H9 (cell line): Measurements from ENCODE around the gene BRD9. TPM values are rescaled to one million over a fixed set of nuclear protein-coding genes. Genes with fewer than 3 reads are reported as not detected.
A peak's percentile ranks its signal among the peaks of the same experiment; 100 is the strongest.

Experiments
- DNase-seq: peaks from one replicate; pipeline ENCODE4 v3.0.0-alpha.2; 2017
- H2AFZ ChIP-seq: one replicate; pipeline ENCODE4 v1.6.1; 2013; ENCODE audit warnings: mild to moderate bottlenecking, low read length, control low read depth, moderate library complexity
- H2AK5ac ChIP-seq: 2 replicates; pipeline ENCODE4 v1.6.1; 2013; ENCODE audit warnings: low read length, control low read depth, mixed read lengths; ENCODE audit not compliant: insufficient read length
- H2BK120ac ChIP-seq: one replicate; pipeline ENCODE4 v1.6.1; 2013; ENCODE audit warnings: low read depth, mild to moderate bottlenecking, low read length, control low read depth, inconsistent platforms; ENCODE audit not compliant: poor library complexity, severe bottlenecking
- H2BK12ac ChIP-seq: 2 replicates; pipeline ENCODE4 v1.6.1; 2013; ENCODE audit warnings: low read length, control low read depth, mixed read lengths, low read depth; ENCODE audit not compliant: insufficient read length
- H2BK15ac ChIP-seq: 2 replicates; pipeline ENCODE4 v1.6.1; 2013; ENCODE audit warnings: low read depth, low read length, control low read depth
- H2BK20ac ChIP-seq: one replicate; pipeline ENCODE4 v1.6.1; 2013; ENCODE audit warnings: low read depth, mild to moderate bottlenecking, low read length, control low read depth, inconsistent platforms; ENCODE audit not compliant: poor library complexity, severe bottlenecking
- H2BK5ac ChIP-seq: 2 replicates; pipeline ENCODE4 v1.6.1; 2013; ENCODE audit warnings: low read length, control low read depth, mixed read lengths; ENCODE audit not compliant: insufficient read length
- H3K14ac ChIP-seq: 2 replicates; pipeline ENCODE4 v1.6.1; 2013; ENCODE audit warnings: low read length, control low read depth; ENCODE audit not compliant: insufficient read depth
- H3K18ac ChIP-seq: 2 replicates; pipeline ENCODE4 v1.6.1; 2013; ENCODE audit warnings: low read depth, mild to moderate bottlenecking, mixed read lengths, low read length, control low read depth; ENCODE audit not compliant: insufficient read length
- H3K23ac ChIP-seq: 2 replicates; pipeline ENCODE4 v1.6.1; 2013; ENCODE audit warnings: low read length, control low read depth, mixed read lengths, low read depth; ENCODE audit not compliant: insufficient read length
- H3K23me2 ChIP-seq: 2 replicates; pipeline ENCODE4 v1.6.1; 2013; ENCODE audit warnings: low read depth, mild to moderate bottlenecking, mixed read lengths, low read length, control low read depth; ENCODE audit not compliant: insufficient read length, poor library complexity, severe bottlenecking
- H3K27ac ChIP-seq: 2 replicates; pipeline ENCODE4 v1.5.1; 2013; ENCODE audit warnings: low read length, control low read depth, mixed read lengths, low read depth; ENCODE audit not compliant: insufficient read length
- H3K27me3 ChIP-seq: 2 replicates; pipeline ENCODE4 v1.6.1; 2013; ENCODE audit warnings: low read length, control low read depth, inconsistent platforms; ENCODE audit not compliant: insufficient read depth
- H3K4ac ChIP-seq: 2 replicates; pipeline ENCODE4 v1.6.1; 2013; ENCODE audit warnings: low read depth, mild to moderate bottlenecking, control low read depth, inconsistent platforms, low read length, moderate library complexity
- H3K4me1 ChIP-seq: 2 replicates; pipeline ENCODE4 v1.6.1; 2013; ENCODE audit warnings: low read length, control low read depth, inconsistent platforms; ENCODE audit not compliant: insufficient read depth
- H3K4me2 ChIP-seq: 2 replicates; pipeline ENCODE4 v1.6.1; 2013; ENCODE audit warnings: low read length, control low read depth, mixed read lengths; ENCODE audit not compliant: insufficient read length, insufficient read depth
- H3K56ac ChIP-seq: 2 replicates; pipeline ENCODE4 v1.6.1; 2013; ENCODE audit warnings: low read depth, mild to moderate bottlenecking, mixed read lengths, low read length, control low read depth; ENCODE audit not compliant: insufficient read length
- H3K79me1 ChIP-seq: 2 replicates; pipeline ENCODE4 v1.6.1; 2013; ENCODE audit warnings: low read depth, mild to moderate bottlenecking, moderate library complexity, low read length, control low read depth, inconsistent platforms; ENCODE audit not compliant: insufficient read depth, poor library complexity, severe bottlenecking
- H3K79me2 ChIP-seq: 2 replicates; pipeline ENCODE4 v1.6.1; 2013; ENCODE audit warnings: low read length, control low read depth, inconsistent platforms; ENCODE audit not compliant: insufficient read depth
- H3K9ac ChIP-seq: 2 replicates; pipeline ENCODE4 v1.6.1; 2013; ENCODE audit warnings: low read length, control low read depth, mixed read lengths; ENCODE audit not compliant: insufficient read length; ENCODE audit errors: extremely low read depth
- H3K9me3 ChIP-seq: one replicate; pipeline ENCODE4 v1.6.1; 2013; ENCODE audit warnings: low read depth, low read length, inconsistent platforms; ENCODE audit not compliant: control insufficient read depth
- H3T11ph ChIP-seq: one replicate; pipeline ENCODE4 v1.6.1; 2013; ENCODE audit warnings: mild to moderate bottlenecking, low read length, control low read depth, inconsistent platforms
- H4K20me1 ChIP-seq: one replicate; pipeline ENCODE4 v1.6.1; 2013; ENCODE audit not compliant: control insufficient read depth, insufficient read length, insufficient read depth
- H4K5ac ChIP-seq: 2 replicates; pipeline ENCODE4 v1.6.1; 2013; ENCODE audit warnings: low read depth, mild to moderate bottlenecking, mixed read lengths, low read length, control low read depth; ENCODE audit not compliant: insufficient read length
- H4K8ac ChIP-seq: replicated peaks from 2 replicates; pipeline ENCODE4 v1.6.1; 2013; ENCODE audit warnings: low read length, control low read depth, mixed read lengths, low read depth; ENCODE audit not compliant: insufficient read length
- H4K91ac ChIP-seq: 2 replicates; pipeline ENCODE4 v1.6.1; 2013; ENCODE audit warnings: low read depth, mild to moderate bottlenecking, moderate library complexity, mixed read lengths, low read length, control low read depth; ENCODE audit not compliant: insufficient read length
- H3K27ac Mint-ChIP-seq, 3 experiments: 2 replicates in 2 of 3; 3 replicates in 1 of 3; pipeline ENCODE4 v1.8.0; 2020 to 2021; ENCODE audit warnings: mixed read lengths in 3 of 3, mild to moderate bottlenecking in 1 of 3, moderate library complexity in 1 of 3
- H3K27me3 Mint-ChIP-seq: 2 replicates; pipeline ENCODE4 v1.8.0; 2021; ENCODE audit warnings: low read depth, mild to moderate bottlenecking, moderate library complexity, mixed read lengths
- H3K36me3 Mint-ChIP-seq, 3 experiments: 2 replicates in 2 of 3; 3 replicates in 1 of 3; pipeline ENCODE4 v1.8.0; 2020 to 2021; ENCODE audit warnings: low read depth in 3 of 3, mixed read lengths in 3 of 3; ENCODE audit not compliant: insufficient read depth in 1 of 3
- H3K4me1 Mint-ChIP-seq, 2 experiments: 2 replicates each; pipeline ENCODE4 v1.8.0; 2020; ENCODE audit warnings: mixed read lengths in 2 of 2
- H3K4me3 Mint-ChIP-seq, 2 experiments: 2 replicates in 1 of 2; 3 replicates in 1 of 2; pipeline ENCODE4 v1.8.0; 2020 to 2021; ENCODE audit warnings: mild to moderate bottlenecking in 2 of 2, mixed read lengths in 2 of 2, moderate library complexity in 1 of 2
- H3K9me3 Mint-ChIP-seq, 2 experiments: 2 replicates in 1 of 2; 3 replicates in 1 of 2; pipeline ENCODE4 v1.8.0; 2020; ENCODE audit warnings: mild to moderate bottlenecking in 2 of 2, mixed read lengths in 2 of 2, moderate library complexity in 1 of 2
- WGBS: extraction: QIAGEN DNeasy Blood & Tissue Kit; methylation state at CpG from one replicate; pipeline ENCODE4 v1.1.7; 2013; ENCODE audit warnings: missing lambda C conversion rate, low lambda C conversion rate, mixed read lengths; ENCODE audit not compliant: insufficient read length; ENCODE audit errors: extremely low coverage; 5-methylcytosine and 5-hydroxymethylcytosine counted together
- total RNA-seq: library from RNA; stranded (reverse); gene quantifications from 2 replicates; pipeline ENCODE4 v1.2.1, GENCODE V29; 2021
- TF ChIP-seq, protein P1 (sequence below): fragments of 200-600 bp; sonication (generic); conservative IDR thresholded peaks from 3 replicates; pipeline ENCODE4 v1.8.0; 2021; ENCODE audit warnings: antibody characterized with exemption, mild to moderate bottlenecking

The BRD9 gene
- total RNA-seq, 1 experiment from 2014 or later = 70.5 TPM

DNA sequence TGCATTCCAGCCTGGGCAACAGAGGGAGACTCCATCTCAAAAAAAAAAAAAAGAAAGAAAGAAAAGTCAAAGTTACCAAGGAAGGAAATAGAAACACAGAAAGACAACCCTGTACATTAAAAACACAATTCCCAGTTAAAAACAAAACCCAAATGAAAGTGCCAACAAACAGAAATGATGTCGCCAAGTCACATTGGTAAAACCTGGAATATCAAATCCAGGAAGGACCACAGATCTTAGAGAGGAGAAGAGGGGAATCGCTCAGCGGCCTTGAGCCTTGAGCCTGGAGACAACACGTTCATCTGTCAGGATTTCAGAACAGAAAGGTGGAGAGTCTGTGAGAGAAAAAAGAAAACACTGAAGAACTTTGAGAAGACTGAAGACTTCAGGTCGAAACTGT is 40.6 kb downstream of the BRD9 start:
- Histone ChIP-seq H3K79me2 (no peaks in the 10 kb centered on the region), H3T11ph (no peak overlapping the region), H2BK12ac (no peak overlapping the region), H2BK15ac (no peak overlapping the region), H3K23ac (no peak overlapping the region), H3K4me2 (no peak overlapping the region), H3K79me1 (no peaks in the 10 kb centered on the region), H2BK20ac (no peak overlapping the region), H2AK5ac (no peak overlapping the region), H3K27me3 (no peaks in the 10 kb centered on the region), H3K9me3 (no peaks in the 10 kb centered on the region), H3K4ac (no peak overlapping the region), H3K4me1 (no peaks in the 10 kb centered on the region), H2BK5ac (no peak overlapping the region), H3K14ac (no peak overlapping the region), H3K9ac (no peak overlapping the region), H4K5ac (no peak overlapping the region), H3K23me2 (no peaks in the 10 kb centered on the region), H2BK120ac (no peak overlapping the region), H4K20me1 (no peaks in the 10 kb centered on the region), H3K56ac (no peak overlapping the region), H4K8ac (no peak overlapping the region), H2AFZ (no peak overlapping the region), H3K18ac (no peak overlapping the region), H3K27ac (no peak overlapping the region), H4K91ac (no peak overlapping the region)
- Mint-ChIP-seq H3K4me1 (no peaks in the 10 kb centered on the region), H3K4me3 (no peak overlapping the region), H3K9me3 (no peaks in the 10 kb centered on the region), H3K27me3 (peaks cover 4% of the 10 kb centered on the region; the same call in 1 of the 2 replicates), H3K36me3 (no peaks in the 10 kb centered on the region; a peak in 2 of 7 replicates), H3K27ac (peak overlapping the region in 1 of 3 experiments; percentile 8; a peak in 2 of 7 replicates)
- no CpG with 5 or more reads among the region's 5 CpGs for WGBS
- TF ChIP-seq, protein P1, sequence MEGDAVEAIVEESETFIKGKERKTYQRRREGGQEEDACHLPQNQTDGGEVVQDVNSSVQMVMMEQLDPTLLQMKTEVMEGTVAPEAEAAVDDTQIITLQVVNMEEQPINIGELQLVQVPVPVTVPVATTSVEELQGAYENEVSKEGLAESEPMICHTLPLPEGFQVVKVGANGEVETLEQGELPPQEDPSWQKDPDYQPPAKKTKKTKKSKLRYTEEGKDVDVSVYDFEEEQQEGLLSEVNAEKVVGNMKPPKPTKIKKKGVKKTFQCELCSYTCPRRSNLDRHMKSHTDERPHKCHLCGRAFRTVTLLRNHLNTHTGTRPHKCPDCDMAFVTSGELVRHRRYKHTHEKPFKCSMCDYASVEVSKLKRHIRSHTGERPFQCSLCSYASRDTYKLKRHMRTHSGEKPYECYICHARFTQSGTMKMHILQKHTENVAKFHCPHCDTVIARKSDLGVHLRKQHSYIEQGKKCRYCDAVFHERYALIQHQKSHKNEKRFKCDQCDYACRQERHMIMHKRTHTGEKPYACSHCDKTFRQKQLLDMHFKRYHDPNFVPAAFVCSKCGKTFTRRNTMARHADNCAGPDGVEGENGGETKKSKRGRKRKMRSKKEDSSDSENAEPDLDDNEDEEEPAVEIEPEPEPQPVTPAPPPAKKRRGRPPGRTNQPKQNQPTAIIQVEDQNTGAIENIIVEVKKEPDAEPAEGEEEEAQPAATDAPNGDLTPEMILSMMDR = no peak
- DNase-seq = no peak
